ENCODE data around the gene GPR146.

Gene GPR146

DNA sequence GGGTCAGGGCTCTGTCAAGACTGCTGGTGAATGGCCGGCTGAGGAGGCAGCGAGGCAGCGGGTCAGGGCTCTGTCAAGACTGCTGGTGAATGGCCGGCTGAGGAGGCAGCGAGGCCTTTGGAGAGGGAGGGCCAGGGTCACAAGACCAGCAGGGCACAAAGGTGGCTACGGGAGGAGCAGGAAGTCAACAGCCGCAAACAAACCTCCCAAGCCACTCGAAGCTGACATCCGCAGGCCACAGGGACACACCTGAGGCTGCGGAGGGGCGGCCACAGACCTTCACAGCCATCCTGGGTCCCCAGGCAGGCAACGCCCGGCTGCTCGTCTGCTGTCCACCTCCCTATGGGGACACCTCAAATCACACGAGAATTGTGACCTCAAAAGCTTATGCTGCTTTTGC lies 34.6 kb downstream of the GPR146 start:
- no peak for TF ChIP-seq CTCF (conservative IDR thresholded peaks at IDR 0.05; ENCODE audit: low read depth, low read length)
- no peak overlapping the region for H3K4me3 ChIP-seq (ENCODE audit: low read depth, low read length)
- no peak for DNase-seq (ENCODE audit: low read depth)

GRCh38 chr7:1079546-1079945 lies 35.2 kb downstream of the GPR146 start:
- no peak for TF ChIP-seq CTCF (conservative IDR thresholded peaks at IDR 0.05; ENCODE audit: low read depth, low read length)

GRCh38 chr7:1080252-1080920 lies 36.0 kb downstream of the GPR146 start:
- TF ChIP-seq CTCF (conservative IDR thresholded peaks at IDR 0.05; ENCODE audit: low read depth, low read length): no peak
- DNase-seq (ENCODE audit: low read depth): no peak
- no peak overlapping the region for H3K4me3 ChIP-seq (ENCODE audit: low read depth, low read length)

More at GRCh38 chr7:1079546-1079945, 35.2 kb downstream of the GPR146 start:
- DNase-seq (ENCODE audit: low read depth): no peak
- H3K4me3 ChIP-seq (ENCODE audit: low read depth, low read length): no peak overlapping the region

DNA sequence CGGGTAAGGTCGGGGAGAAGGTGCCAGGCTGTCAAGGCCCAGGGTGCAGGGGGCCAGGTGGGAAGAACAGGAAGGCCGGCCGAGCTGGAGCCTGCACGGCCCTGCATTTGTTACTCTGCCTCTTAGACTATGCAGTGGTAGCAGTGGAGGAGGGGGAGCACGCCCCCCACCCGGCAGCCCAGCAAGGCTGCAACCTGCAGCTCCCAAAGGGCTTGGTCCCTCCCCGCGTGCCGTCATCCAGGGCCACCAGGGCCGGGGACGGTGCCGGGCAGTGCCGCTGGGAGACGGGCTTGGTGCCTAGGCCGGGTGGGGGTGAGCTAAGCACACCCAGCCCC lies 36.5 kb downstream of the GPR146 start:
- no peak for DNase-seq (ENCODE audit: low read depth)
- no peak overlapping the region for H3K4me3 ChIP-seq (ENCODE audit: low read depth, low read length)
- no peak for TF ChIP-seq CTCF (conservative IDR thresholded peaks at IDR 0.05; ENCODE audit: low read depth, low read length)

DNA sequence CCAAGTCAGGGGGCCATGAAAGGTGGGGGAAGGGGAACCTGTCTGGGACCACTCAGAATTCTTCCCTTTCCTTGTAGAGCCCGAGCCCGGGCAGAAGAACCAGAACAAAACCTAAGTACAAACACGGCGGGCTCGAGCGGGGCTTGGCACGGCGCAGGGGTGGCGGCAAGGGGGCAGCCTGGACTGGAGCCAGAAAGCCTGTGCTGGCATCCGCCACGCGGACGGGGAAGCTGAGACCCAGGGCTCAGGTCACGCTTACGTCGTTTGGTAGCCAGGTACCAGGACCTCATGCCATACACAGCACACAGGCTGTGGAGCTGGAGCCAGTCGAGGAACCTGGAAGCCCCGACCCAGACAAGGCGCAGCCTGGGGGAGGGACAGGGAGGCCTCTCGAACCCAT lies 37.0 kb downstream of the GPR146 start:
- no peak for TF ChIP-seq CTCF (conservative IDR thresholded peaks at IDR 0.05; ENCODE audit: low read depth, low read length)
- no peak overlapping the region for H3K4me3 ChIP-seq (ENCODE audit: low read depth, low read length)
- no peak for DNase-seq (ENCODE audit: low read depth)

- H3K4me3 ChIP-seq (ENCODE audit: low read depth, low read length): no peak overlapping the region
- DNase-seq (ENCODE audit: low read depth): peak; percentile 52
These were observed 37.6 kb downstream of the GPR146 start for GRCh38 chr7:1081931-1082401.

More at GRCh38 chr7:1081931-1082401, 37.6 kb downstream of the GPR146 start:
- no peak for TF ChIP-seq CTCF (conservative IDR thresholded peaks at IDR 0.05; ENCODE audit: low read depth, low read length)
